Stimulated activated CD8-positive, alpha-beta memory T cell treated with anti-CD3 and anti-CD28 coated beads, Interleukin-7, amount 100 ng/mL, for 24 hours (primary cell): Measurements from ENCODE around the gene COL6A3.

ENCODE experiments used
- DNase-seq: peaks from one replicate; pipeline ENCODE4 v3.0.0-alpha.2; 2020; ENCODE audit warnings: low read depth

COL6A3 gene

GRCh38 chr2:237295889-237296480 lies 118.0 kb downstream of the COL6A3 start:
- no peak for DNase-seq

- no peak for DNase-seq
Measured at GRCh38 chr2:237294460-237294859, 119.5 kb downstream of the COL6A3 start.

- no peak for DNase-seq
Measured at GRCh38 chr2:237293978-237294377, 120.0 kb downstream of the COL6A3 start.

GRCh38 chr2:237291138-237291792 lies 122.7 kb downstream of the COL6A3 start:
- DNase-seq, result no peak

GRCh38 chr2:237290261-237290660 lies 123.7 kb downstream of the COL6A3 start:
- no peak for DNase-seq

GRCh38 chr2:237289139-237289538 lies 124.8 kb downstream of the COL6A3 start:
- no peak for DNase-seq

GRCh38 chr2:237287872-237288271 lies 126.1 kb downstream of the COL6A3 start:
- DNase-seq, result no peak

GRCh38 chr2:237283131-237283928 lies 130.6 kb downstream of the COL6A3 start:
- DNase-seq, result no peak

GRCh38 chr2:237282568-237283128 lies 131.3 kb downstream of the COL6A3 start:
- no peak for DNase-seq

GRCh38 chr2:237281836-237282306 lies 132.1 kb downstream of the COL6A3 start:
- DNase-seq, result no peak

GRCh38 chr2:237280939-237281338 lies 133.0 kb downstream of the COL6A3 start:
- no peak for DNase-seq

GRCh38 chr2:237280229-237280628 lies 133.7 kb downstream of the COL6A3 start:
- DNase-seq, result no peak

- DNase-seq, result no peak
Measured at GRCh38 chr2:237279012-237279768, 134.8 kb downstream of the COL6A3 start.

- DNase-seq, result no peak
Measured at GRCh38 chr2:237278568-237278967, 135.4 kb downstream of the COL6A3 start.

- DNase-seq, result no peak
Measured at GRCh38 chr2:237276716-237277490, 137.1 kb downstream of the COL6A3 start.
